Activated CD4-positive, alpha-beta T cell treated with anti-CD3 and anti-CD28 coated beads for 1 hour (primary cell): Measurements from ENCODE around the gene WDR20.
"Not testable (repeated sequence)": the region's sequence is repeated elsewhere in the genome, so short reads cannot be mapped to it uniquely, and the experiment has no call there.

ENCODE experiments used
- DNase-seq: peaks from one replicate; pipeline ENCODE4 v3.0.0-alpha.2; 2020

Gene WDR20

DNA sequence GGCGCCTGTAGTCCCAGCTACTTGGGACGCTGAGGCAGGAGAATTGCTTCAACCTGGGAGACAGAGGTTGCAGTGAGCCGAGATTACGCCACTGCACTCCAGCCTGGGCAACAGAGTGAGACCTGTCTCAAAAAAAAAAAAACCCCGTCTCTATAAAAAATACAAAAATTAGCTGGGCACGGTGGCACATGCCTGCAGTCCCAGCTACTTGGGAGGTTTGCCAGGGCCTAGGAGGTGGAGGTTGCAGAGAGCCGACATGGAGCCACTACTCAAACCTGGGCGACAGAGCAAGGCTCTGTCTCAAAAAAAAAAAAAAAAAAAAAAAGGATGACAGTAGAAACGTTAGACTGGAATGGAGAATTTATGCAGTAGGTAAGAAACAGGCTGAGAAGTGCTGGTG, 5.7 kb upstream of the WDR20 start:
- DNase-seq: not testable (repeated sequence)

DNA sequence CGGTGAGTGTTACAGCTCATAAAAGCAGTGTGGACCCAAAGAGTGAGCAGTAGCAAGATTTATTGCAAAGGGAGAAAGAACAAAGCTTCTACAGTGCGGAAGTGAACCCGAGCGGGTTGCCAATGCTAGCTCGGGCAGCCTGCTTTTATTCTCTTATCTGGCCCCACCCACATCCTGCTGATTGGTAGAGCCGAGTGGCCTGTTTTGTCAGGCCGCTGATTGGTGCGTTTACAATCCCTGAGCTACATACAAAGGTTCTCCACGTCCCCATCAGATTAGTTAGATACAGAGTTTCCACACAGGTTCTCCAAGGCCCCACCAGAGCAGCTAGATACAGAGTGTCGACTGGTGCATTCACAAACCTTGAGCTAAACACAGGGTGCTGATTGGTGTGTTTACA, 5.0 kb upstream of the WDR20 start:
- not testable (repeated sequence) for DNase-seq

DNA sequence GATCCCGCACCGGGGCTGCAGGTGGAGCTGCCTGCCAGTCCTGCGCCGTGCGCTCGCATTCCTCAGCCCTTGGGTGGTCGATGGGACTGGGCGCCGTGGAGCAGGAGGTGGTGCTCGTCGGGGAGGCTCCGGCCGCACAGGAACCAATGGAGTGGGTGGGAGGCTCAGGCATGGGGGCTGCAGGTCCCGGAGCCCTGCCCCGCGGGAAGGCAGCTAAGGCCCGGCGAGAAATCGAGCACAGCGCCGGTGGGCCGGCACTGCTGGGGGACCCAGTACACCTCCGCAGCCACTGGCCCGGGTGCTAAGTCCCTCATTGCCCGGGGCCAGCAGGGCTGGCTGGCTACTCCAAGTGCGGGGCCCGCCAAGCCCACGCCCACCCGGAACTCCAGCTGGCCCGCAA, 4.2 kb upstream of the WDR20 start:
- DNase-seq: not testable (repeated sequence)

DNA sequence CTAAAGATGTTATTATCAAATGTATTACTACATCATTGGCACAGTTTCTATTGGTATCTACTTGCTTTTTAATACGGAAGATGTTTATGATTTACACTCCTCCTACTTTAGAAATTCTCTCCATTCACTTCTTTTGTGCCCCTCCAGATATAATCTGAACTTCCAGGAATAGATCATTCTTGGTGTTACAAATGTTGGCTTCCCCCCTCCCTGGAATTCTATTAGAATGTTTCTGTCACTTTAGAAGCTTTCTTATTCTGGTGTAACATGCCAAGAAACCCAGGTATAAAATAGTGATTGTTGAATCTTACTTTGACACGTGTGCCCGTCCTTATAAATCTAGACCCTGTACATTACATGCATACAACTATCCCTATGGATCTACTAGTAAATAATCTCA, 1.2 kb upstream of the WDR20 start:
- no peak for DNase-seq

DNA sequence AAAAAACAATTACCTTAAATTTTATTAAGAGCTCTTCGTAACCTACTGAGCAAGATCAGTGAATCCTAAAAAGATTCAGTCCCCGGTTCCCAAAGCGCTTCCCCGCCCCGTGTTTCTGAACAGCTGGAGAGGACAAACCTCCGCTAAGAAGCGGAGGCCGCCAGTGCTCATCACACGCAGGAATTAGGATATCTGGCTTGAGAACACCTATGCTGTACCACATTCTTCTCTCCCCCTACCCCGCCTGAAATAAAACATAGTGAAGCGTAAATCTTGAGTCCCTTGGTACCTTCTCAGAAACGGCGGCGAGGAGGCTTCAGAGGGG, 774 bp upstream of the WDR20 start:
- no peak for DNase-seq

DNA sequence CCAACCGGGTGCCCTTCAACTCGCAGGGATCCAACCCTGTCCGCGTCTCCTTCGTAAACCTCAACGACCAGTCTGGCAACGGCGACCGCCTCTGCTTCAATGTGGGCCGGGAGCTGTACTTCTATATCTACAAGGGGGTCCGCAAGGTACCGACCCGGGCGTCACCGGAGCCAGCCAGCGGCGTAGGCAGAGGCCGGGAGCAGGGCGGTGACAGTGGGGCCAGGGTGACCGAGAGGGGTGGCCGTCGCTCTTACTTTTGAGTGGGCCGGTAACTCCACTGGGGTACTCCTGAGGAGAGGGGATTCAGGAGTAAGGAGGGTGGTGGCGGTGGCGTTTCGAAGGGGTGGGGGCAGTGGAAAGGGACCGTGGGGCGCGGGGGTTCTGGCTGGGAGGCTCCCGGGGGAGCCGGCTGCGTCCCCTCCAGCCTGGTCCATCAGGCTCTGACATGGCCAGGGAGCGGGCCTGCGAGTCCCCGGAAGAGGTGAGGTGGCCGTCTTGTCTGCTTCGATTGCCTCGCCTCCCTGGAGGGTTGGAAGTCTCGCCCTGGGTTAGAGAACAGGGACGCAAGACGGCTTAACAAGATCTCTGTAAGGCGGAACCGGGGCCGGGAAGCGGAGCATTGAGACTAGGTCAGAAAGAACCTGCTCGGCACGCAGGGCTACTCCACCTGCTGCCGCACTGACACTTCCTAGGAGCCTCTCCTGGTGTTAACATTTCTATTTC, 491 bp downstream of the WDR20 start:
- DNase-seq: peak; percentile 10

DNA sequence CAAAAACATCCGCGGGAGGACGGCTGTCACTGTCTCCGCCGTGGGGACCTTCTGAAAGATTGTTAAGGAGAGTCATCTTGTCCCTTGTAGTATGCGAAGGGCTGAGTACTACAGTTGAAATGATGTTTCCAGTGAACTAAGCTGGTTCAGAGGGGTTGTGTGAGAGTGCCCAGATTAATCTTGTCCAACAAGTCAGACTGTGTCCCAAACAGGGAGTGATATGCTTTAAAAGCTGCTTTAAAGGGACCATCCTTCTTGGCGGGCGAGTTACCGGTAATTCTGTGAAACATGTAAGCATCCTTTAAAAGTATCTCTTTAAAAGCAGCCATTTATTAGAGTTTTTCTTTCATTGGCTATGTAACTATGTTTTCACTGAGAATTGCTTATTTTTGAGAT, 1.1 kb downstream of the WDR20 start:
- no peak for DNase-seq

DNA sequence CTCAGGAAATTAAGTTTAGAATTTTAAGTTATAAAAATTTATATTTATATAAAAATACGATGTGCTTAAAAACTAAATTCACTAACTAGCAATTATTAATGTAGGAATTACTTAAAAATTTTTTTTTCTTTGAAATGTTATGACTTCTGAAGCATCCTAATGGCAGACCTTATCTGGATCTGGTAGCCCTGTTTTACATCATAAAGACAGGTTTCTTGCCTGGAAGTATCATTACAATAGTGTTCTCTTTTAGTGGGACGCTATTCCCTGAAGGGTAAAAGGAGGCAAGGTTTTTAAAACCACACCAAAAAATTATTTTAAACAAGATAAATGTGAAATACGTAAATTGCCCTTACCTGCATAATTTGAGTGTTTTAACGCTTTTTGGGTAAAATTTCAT, 2.1 kb downstream of the WDR20 start:
- no peak for DNase-seq

DNA sequence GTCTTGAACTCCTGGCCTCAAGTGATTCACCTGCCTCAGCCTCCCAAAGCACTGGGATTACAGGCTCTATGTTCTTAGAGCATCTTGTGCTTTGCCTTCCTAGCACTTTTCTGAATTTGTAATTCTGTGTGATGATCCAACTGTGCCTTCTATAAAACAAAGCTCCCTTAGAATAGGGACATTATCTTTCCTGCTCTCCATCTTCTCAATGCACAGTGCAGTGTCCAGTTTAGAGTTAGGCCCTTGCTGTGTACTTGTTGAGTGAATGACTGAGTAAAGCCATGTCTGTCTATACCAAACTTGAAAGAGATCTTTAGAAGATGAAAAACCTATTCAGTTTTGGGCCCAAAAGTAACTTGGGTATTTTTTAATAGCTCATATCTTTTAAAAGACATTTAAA, 5.2 kb downstream of the WDR20 start:
- DNase-seq: no peak

DNA sequence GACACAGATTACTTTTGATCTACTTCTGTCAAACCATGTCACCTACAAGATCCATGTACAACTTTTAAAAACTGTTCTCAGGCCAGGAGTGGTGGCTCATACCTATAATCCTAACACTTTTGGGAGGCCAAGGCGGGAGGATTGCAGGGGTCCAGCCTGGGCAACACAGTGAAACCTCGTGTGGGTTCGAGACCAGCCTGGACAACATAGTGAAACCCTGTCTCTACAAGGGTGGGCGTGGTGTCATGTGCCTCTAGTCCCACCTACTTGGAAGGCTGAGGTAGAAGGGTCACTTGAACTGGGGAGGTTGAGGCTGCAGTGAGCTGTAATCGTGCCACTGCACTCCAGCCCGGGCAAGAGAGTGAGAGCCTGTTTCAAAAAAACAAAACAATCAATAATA, 5.7 kb downstream of the WDR20 start:
- no peak for DNase-seq

DNA sequence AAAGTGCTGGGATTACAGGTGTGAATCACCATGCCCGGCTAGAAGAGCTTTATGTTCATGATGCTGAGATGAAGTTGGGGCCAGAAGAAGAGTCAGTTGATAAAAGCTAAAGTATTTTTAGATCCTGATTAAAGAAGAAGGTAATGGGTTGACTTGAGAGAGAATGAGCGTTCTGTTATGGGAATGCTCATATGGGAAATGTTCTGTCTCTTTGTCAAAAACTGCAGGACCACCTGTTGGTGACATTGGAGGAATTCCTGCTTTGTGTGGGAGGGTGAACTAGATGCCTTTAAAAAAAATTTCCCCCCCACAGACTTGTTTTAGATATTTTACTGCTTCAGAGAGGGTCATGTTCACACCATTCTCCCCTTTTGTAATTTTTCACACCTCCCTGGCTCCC, 6.7 kb downstream of the WDR20 start:
- DNase-seq: no peak

DNA sequence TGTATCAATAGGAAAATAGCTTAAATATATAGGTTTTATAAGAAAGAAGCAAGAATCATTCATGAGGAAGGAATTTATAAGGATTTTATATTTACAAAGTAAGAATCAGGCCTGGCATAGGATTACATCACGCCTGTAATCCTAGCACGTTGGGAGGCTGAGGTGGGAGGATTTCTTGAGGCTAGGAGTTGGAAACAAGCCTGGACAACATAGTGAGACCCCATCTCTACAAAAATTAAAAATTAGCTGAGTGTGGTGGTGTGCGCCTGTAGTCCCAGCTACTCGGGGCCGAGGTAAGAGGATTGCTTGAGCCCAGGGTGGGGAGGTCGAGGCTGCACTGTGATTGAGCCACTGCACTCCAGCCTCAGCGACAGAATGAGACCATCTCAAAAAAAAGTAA, 10.4 kb downstream of the WDR20 start:
- no peak for DNase-seq

DNA sequence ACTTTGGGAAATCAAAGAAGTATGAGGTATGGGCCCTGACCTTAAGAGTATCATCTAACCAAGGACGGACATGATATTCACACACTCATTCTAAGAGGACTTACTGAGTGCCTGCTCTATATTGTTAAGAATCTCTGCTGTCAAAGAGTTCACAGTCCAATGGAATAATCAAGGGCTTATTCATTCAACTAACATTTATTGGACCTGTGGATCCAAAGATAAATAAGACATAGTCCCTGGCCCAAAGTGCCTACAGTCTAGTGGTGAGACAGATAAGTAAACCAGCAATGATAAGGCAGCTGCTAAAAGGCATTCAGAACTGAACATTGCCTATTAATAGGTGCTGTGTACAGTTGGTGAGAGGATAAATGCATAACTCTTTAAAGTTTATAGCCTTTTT, 11.0 kb downstream of the WDR20 start:
- DNase-seq: no peak

DNA sequence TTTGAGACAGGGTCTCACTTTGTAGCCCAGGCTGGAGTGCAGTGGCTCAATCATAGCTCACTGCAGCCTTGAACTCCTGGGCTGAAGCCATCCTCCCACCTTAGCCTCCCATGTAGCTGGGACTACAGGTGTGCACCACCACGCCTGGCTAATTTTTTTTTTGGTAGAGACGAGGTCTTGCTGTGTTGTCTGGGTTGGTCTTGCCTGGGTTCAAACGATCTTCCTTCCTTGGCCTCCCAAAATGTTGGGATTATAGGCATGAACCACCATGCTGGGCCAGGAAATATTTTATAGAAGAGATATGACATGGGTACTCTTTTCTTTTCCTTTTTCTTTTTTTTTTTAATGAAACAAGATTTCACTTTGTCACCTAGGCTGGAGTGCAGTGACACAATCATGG, 11.7 kb downstream of the WDR20 start:
- not testable (repeated sequence) for DNase-seq

DNA sequence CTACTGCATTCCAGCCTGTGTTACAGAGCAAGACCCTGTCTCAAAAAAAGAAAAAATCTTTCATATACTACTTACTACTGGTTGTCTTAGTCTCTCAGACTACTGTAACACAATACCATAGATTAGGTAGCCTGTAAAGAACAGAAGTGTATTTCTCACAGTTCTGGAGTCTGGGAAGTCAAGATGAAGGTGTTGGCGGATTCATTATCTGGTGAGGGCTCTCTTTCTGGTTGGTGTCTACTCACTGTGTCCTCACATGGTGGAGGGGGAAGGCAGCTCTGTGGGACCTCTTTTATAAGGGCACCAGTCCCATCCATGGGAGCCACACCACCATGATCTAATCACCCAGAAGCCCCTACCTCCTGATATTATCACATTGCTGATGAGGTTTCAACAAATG, 14.4 kb downstream of the WDR20 start:
- no peak for DNase-seq

DNA sequence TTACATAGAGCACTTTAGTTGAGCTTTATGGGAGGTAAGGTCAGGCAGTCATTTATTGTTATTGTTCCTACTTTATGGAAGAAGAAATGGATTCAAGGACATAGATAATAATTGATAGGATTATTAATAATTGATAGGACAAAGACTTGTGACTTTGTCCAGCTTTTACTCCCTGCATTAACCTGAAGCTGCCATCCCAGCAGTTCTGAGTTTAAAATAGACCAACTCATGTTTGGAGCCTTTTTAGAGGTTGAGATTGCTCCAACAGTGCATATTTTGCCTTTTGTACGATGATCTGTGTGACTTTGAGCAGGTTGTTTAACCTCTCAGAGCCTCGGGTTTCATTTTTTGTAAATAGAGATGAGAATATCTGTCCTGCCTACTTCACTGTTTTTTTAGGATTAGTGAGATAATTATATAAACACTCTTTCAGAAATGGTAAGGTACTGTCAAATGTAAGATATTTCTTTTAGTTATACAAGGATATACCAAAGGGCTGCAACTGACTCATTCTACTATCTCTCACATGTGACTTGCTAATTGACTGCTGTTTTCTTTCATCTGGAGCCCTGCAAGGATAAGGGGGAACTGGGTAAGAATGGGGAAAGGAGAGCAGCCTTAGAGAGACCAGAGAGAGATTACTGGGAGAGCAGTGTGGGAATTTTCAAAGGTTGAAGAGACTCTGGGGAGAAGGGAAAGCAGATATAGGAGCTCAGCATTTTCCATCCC, 15.3 kb downstream of the WDR20 start:
- no peak for DNase-seq

DNA sequence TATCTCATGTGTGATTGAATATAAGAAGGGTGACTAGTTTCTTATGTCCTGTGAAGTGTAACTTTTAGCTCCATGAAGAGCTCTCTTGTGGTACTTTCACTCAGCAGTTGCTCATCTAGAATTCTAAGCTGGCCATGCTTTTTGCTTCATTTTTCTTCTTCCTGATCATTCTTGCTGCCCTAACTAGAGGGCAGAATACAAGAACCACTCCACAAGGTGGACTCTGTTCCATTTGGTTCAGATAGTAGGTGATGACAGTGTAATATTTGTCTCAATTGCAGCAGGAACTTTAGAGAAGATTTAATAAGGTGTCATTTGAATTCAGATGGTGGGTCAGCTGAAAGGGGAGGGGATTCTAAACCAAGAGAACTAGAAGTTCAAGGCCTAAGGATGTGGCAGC, 17.6 kb downstream of the WDR20 start:
- no peak for DNase-seq

DNA sequence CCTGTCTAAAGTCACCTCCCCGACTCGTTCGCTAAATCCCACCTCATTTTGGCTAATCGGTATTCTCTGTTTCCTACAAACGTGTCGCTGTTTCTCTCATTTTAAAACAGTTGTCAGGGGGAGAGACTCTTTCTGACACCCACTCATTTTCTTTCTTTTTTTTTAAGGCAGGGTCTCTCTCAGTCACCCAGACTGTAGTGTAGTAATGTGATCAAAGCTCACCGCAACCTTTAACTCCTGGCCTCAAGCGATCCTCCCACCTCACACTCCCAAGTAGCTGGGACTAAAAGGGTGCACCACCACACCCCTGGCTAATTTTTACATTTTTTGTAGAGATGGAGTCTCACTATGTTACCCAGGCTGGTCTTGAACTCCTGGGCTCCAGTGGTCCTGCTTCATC, 19.1 kb downstream of the WDR20 start:
- no peak for DNase-seq

DNA sequence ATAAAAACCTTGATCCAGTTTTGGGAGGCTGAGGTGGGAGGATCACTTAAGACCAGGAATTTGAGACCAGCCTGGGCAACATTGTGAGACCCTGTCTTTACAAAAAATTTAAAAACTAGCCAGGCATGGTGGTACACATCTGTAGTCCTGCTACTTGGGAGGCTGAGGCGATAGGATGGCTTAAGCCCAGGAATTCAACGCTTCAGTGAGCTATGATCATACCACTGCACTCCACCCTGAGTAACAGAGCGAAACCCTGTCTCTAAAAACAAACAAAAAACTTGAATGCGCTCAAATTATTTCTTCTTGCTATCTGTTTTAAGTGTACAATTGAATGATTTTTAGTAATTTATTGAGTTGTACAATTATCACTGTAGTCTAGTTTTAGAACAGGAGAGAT, 20.1 kb downstream of the WDR20 start:
- DNase-seq: no peak

DNA sequence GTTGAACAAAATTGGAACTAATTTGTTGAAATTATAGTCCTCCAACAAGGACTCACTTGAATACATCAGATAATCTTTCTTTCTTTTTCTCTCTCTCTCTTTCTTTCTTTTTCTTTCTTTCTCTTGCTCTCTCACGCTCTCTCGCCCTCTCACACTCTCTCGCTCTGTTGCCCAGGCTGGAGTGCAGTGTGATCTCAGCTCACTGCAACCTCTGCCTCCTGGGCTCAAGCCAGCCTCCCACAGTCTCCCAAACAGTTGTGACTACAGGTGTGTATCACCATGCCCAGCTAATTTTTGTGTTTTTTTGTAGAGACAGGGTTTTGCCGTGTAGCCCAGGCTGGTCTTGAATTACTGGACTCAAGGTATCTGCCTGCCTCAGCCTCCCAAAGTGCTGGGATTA, 22.8 kb downstream of the WDR20 start:
- no peak for DNase-seq

DNA sequence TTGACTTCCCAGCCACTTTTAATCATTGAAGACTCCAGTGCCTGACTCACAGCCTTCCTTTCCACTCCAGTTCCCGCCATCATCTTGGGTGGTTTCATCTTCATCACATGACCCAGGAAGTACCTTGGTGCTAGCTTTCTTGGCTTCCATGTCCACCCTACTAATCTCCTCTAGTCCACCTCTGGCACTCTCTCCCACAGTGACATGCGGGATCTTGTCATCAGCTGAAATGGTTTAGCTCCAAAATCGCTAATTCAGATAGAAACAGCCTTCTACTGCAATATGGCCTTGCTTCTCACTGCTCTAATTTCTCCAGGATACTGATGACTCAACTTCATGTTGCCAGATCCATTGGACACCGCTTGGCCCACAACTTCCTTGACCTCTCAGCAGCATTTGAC, 24.5 kb downstream of the WDR20 start:
- DNase-seq: no peak

DNA sequence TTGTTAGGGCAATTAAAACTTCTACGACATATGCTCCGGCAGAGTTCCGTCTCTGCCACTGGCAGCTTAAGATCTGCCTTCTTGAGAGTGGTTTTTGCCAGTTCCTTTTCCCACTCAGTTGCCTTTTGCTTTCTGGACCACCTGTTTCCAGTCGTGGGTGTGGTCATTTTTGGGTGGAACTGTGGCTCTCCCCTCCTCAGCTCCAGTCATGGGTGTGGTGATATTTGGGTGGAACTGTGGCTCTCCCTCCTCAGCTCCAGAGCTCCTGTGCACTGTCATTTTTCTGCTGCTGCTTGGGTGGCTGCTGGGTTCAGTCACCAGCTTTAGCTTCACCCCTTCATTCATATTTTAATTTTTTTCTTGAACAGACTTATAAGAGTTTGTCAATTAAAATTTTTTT, 25.3 kb downstream of the WDR20 start:
- no peak for DNase-seq

DNA sequence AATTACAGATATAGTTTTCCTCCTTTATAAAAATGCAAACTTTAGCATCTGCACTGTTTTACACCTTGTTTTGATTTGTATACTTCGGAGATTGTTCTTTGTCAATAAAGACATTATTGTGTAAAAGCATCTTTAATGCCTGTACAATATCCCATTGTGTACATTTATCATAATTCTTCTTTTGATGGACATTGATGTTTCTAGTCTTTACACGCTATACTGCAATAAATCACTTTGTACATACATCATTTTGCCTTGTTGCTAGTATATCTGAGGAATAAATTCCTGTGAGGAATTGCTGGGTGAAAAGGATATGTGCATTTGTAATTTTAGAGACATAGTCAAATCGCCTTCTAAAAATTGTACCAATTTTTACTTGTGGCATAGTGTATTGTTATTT, 30.4 kb downstream of the WDR20 start:
- DNase-seq: no peak

DNA sequence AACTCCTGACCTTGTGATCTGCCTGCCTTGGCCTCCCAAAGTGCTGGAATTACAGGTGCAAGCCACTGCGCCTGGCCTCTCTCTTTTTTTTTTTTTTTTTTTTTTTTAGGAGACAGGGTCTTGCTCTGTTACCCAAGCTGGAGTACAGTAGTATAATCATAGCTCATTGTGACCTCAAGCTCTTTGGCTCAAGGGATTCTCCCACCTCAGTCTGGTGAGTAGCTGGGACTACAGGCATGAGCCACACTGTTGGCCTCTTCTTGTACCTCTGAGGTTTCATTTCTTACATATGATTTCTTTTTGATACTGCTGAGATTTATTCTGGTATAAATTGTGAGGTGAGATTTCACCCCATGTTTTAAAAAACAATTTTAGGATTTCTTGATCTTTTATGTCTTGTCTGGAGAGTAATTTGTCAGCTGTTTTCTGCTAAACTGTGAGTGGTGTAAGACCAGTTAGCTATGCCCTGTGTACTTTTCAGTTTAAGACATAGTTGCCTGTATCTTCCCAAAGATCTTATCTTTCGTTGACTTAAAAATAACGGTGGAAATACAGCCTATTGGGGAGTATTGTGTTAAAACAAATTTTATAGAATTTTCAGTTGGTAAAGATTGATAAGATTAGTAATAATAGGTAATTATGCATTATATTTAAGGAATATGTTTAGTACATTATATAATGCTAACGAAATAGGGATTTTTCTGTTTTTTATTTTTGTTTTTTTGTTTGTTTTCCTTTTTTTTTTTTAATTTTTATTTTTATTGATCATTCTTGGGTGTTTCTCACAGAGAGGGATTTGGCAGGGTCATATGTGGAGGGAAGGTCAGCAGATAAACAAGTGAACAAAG, 31.7 kb downstream of the WDR20 start:
- no peak for DNase-seq

DNA sequence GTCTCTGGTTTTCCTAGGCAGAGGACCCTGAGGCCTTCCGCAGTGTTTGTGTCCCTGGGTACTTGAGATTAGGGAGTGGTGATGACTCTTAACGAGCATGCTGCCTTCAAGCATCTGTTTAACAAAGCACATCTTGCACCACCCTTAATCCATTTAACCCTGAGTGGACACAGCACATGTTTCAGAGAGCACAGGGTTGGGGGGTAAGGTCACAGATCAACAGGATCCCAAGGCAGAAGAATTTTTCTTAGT, 32.2 kb downstream of the WDR20 start:
- DNase-seq: not testable (repeated sequence)
